Inflammatory macrophage treated with lipopolysaccharide for 1 hour (primary cell): ENCODE data around the gene ZNF92.
"Not testable (repeated sequence)": the region's sequence is repeated elsewhere in the genome, so short reads cannot be mapped to it uniquely, and the experiment has no call there.

Source experiments
- DNase-seq, 2 donors: peaks; one replicate each; pipeline ENCODE4 v3.0.0-alpha.2; 2020 to 2022

The ZNF92 gene

DNA sequence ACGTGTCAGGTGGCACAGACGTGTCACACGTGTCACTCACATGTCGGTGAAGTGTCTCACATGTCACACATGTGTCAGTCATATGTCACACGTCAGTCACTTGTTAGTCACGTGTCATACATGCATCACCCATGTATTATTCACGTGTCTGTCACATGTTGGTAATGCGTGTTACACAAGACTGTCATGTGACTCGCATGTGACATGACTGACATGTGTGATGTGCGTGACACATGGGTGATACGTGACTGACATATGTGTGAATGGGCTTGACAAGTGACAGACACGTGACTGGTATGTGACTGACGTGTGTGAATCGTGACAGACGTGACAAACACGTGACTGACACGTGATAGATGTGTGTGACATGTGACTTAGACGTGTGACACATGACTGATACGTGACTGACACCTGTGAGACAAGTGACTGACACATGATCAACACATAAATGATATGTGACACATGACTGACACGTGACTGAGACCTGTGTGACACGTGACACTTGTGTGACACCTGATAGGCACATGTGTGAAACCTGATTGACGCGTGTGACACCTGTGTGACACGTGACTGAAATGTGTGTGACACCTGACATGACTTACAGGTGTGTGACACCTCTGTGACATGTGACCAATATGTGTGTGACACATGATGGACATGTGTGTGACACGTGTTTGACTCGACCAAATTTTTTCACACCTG, 56.1 kb downstream of the ZNF92 start:
- no peak for DNase-seq

DNA sequence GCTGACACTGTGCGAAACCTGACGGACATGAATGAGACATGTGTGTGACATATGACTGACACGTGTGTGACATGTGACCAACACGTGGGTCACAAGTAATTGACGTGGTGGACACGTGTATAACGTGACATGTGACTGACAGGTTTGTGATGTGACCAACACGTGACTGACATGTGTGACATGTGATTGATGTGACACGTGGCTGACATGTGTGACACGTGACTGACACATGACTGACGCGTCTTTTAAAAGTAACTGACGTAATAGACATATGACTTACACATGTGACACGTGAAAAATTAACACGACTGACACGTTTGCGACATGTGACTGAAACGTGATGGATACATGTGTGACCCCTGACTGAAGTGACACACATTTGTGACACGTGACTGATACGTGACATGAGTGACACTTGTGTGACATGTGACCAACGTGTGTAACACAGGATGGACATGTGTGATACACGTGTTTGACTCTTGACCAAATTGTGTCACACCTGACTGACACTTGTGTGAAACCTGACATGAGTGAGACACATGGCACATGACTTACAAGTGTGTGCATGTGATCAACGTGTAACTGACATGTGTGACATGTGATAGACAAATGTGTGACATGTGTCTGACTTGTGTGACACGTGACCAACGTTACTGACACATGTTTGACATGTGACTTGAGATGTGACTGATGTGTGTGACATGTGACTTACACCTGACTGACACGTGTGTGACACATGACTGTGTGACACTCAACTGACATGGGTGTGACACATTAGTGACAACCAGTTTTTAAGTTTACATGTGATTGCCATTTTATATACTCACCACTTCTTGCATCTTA, 56.9 kb downstream of the ZNF92 start:
- DNase-seq, result no peak

- no peak for DNase-seq
These were observed 60.7 kb downstream of the ZNF92 start for GRCh38 chr7:65434307-65434706.

- DNase-seq, result no peak
These were observed 62.5 kb downstream of the ZNF92 start for GRCh38 chr7:65436163-65436562.

GRCh38 chr7:65438598-65438997, 64.9 kb downstream of the ZNF92 start:
- no peak for DNase-seq

- DNase-seq, result no peak
These were observed 67.4 kb downstream of the ZNF92 start for GRCh38 chr7:65441010-65441409.

DNA sequence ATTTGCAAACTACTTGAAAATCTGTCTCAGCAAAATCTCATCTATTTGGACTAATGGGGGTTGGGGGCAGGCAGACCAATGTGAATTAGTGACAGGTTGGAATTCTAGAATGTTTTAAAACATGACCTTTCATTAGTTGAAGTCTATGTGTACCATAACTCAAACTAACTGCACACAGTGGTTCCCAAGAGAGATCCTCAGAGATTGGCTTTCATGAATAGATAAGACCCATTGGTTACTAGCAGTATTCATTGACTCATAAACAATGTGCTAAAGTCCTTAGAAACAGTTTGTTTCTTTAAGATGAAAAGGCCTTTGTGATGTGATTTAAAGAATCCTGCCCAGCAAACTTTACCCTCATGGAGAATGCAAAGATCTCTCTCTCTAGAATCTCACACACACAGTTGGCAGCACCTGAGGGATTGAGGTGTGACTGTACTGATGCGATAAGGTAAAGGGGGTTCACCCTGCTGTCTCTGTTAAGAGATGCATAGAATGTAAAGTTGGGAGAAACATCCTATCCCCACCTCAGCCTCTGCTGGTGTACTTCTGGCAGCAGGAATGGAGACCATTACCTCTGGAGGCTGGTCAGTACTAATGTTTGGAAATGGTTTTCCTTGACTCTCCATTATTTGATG, 70.7 kb downstream of the ZNF92 start:
- DNase-seq, result no peak

- DNase-seq, result no peak
These were observed 71.5 kb downstream of the ZNF92 start for GRCh38 chr7:65444899-65445823.

- not testable (repeated sequence) for DNase-seq
These were observed 73.4 kb downstream of the ZNF92 start for GRCh38 chr7:65447041-65447440.

DNA sequence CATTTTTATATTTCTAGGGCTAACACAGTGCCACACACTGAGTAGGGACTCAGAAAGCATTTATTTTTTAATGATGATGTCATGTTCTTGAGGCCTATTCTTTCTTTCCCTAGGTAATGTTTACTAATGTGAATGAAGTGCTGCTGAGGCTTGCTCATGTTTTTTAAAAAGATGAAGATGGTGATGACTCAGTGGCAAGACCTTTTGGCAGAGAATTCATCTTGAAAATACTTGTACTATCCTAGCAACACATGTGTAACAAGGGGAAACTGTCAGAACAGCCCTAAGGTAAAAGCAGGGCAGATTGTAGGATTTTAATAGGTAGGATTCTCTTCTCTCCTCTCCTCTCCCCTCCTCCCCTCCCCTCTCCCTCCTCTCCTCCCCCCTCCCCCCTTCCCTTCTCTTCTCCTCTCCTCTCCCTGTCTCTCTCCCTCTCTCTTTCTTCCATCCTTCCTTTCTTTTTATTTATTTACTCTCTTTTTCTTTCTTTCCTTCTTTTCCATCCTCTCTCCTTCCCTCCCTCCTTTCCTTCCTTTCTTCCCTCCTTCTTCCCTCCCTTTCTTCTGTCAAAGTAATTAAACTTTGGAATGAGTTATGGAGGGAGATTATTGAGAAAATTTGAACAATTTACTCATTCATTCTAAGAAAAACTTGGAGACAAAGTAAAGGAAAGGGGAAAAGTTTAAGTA, 75.3 kb downstream of the ZNF92 start:
- no peak for DNase-seq

GRCh38 chr7:65449505-65449852, 75.8 kb downstream of the ZNF92 start:
- DNase-seq, result no peak
